H1 (cell line): ENCODE results near the gene GRAMD1B. TPM values are rescaled to one million over a fixed set of nuclear protein-coding genes. Genes with fewer than 3 reads are reported as not detected.

Experiments
- CTBP2 ChIP-seq: IDR thresholded peaks from 2 replicates; pipeline ENCODE4 v1.7.0; 2011; ENCODE audit warnings: borderline replicate concordance, mild to moderate bottlenecking, moderate library complexity, mixed read lengths, low read length; ENCODE audit not compliant: insufficient read depth, insufficient read length
- GTF2F1 ChIP-seq: IDR thresholded peaks from 2 replicates; pipeline ENCODE4 v1.6.1; 2012; ENCODE audit warnings: low read depth, low read length, improper control_type of control experiment, borderline replicate concordance
- KDM4A ChIP-seq: IDR thresholded peaks from one replicate; pipeline ENCODE4 v1.7.1; 2012; ENCODE audit warnings: low read depth, mild to moderate bottlenecking, moderate library complexity, low read length, inconsistent platforms; ENCODE audit not compliant: severe bottlenecking
- RBBP5 ChIP-seq: IDR thresholded peaks from 2 replicates; pipeline ENCODE4 v1.7.1; 2012; ENCODE audit warnings: low read depth, mild to moderate bottlenecking, inconsistent platforms, low read length, moderate library complexity, borderline replicate concordance
- SAP30 ChIP-seq: fragments of 300-600 bp; sonication (generic); IDR thresholded peaks from 2 replicates; pipeline ENCODE4 v1.7.1; 2012; ENCODE audit warnings: low read length, moderate library complexity, mild to moderate bottlenecking, inconsistent platforms; ENCODE audit not compliant: insufficient read depth, insufficient replicate concordance
- SUZ12 ChIP-seq: fragments of 200-600 bp; sonication (generic); IDR thresholded peaks from 2 replicates; pipeline ENCODE4 v1.6.1; 2012; ENCODE audit warnings: mild to moderate bottlenecking, inconsistent platforms, low read length, moderate library complexity, mixed read lengths
- TAF7 ChIP-seq: optimal IDR thresholded peaks from 2 replicates; pipeline ENCODE3; 2011; ENCODE audit warnings: low read depth, mild to moderate bottlenecking, inconsistent platforms, low read length, moderate library complexity, borderline replicate concordance
- TEAD4 ChIP-seq: IDR thresholded peaks from 2 replicates; pipeline ENCODE4 v1.6.1; 2012; ENCODE audit warnings: low read depth, low read length, inconsistent platforms, mixed read lengths
- polyA plus RNA-seq, 7 experiments: library from polyadenylated mRNA; depleted of rRNA in 3 of 7; stranded (reverse) in 5 of 7; unstranded in 2 of 7; fragments of >200 nt in 5 of 7; fragments of 200-250 nt in 2 of 7; gene quantifications; 1 replicate in 5 of 7; 2 replicates in 1 of 7; 4 replicates in 1 of 7; pipeline versions ENCODE4 v1.2.1 to v1.2.3, GENCODE V29; 2011 to 2013; ENCODE audit warnings: missing spikeins in 2 of 7, mixed read lengths in 2 of 7
- total RNA-seq: library from RNA; stranded (reverse); fragmentation: NEBNext Ultra II Directional; extraction: Animal tissue kit (Norgen Biotek cat#: 25700); gene quantifications from 2 replicates; pipeline ENCODE4 v1.2.1, GENCODE V29; 2021
- TF ChIP-seq, protein P1 (sequence below): fragments of 300-600 bp; sonication (generic); IDR thresholded peaks from 2 replicates; pipeline ENCODE4 v1.7.1; 2012; ENCODE audit warnings: low read length, moderate library complexity, mild to moderate bottlenecking, inconsistent platforms; ENCODE audit not compliant: insufficient replicate concordance
- TF ChIP-seq, protein P2 (sequence below): IDR thresholded peaks from 2 replicates; pipeline ENCODE4 v1.6.1; 2011; ENCODE audit warnings: low read length, improper control_type of control experiment

Gene GRAMD1B
- total and polyA plus RNA-seq, 2 of the 8 experiments (the other 6 are each of a cell fraction or from before 2014, with no cell fraction given): 10.1 to 21.2 TPM

DNA sequence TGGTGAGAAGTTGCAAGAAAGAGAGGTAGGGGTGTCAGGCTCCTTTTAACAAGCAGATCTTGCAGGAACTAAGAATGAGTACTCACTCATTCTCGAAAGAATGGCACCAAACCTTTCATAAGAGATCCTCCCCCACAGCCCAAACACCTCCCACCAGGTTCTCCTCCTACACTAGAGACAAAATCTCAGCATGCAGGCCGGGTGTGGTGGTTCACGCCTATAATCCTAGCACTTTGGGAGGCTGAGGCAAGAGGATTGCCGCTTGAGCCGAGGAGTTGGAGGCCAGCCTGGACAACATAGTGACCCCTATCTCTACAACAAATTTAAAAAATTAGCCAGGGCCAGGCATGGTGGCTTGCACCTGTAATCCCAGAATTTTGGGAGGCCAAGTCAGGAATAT is 11.1 kb downstream of the GRAMD1B start (continued):
- TF ChIP-seq, protein P1, sequence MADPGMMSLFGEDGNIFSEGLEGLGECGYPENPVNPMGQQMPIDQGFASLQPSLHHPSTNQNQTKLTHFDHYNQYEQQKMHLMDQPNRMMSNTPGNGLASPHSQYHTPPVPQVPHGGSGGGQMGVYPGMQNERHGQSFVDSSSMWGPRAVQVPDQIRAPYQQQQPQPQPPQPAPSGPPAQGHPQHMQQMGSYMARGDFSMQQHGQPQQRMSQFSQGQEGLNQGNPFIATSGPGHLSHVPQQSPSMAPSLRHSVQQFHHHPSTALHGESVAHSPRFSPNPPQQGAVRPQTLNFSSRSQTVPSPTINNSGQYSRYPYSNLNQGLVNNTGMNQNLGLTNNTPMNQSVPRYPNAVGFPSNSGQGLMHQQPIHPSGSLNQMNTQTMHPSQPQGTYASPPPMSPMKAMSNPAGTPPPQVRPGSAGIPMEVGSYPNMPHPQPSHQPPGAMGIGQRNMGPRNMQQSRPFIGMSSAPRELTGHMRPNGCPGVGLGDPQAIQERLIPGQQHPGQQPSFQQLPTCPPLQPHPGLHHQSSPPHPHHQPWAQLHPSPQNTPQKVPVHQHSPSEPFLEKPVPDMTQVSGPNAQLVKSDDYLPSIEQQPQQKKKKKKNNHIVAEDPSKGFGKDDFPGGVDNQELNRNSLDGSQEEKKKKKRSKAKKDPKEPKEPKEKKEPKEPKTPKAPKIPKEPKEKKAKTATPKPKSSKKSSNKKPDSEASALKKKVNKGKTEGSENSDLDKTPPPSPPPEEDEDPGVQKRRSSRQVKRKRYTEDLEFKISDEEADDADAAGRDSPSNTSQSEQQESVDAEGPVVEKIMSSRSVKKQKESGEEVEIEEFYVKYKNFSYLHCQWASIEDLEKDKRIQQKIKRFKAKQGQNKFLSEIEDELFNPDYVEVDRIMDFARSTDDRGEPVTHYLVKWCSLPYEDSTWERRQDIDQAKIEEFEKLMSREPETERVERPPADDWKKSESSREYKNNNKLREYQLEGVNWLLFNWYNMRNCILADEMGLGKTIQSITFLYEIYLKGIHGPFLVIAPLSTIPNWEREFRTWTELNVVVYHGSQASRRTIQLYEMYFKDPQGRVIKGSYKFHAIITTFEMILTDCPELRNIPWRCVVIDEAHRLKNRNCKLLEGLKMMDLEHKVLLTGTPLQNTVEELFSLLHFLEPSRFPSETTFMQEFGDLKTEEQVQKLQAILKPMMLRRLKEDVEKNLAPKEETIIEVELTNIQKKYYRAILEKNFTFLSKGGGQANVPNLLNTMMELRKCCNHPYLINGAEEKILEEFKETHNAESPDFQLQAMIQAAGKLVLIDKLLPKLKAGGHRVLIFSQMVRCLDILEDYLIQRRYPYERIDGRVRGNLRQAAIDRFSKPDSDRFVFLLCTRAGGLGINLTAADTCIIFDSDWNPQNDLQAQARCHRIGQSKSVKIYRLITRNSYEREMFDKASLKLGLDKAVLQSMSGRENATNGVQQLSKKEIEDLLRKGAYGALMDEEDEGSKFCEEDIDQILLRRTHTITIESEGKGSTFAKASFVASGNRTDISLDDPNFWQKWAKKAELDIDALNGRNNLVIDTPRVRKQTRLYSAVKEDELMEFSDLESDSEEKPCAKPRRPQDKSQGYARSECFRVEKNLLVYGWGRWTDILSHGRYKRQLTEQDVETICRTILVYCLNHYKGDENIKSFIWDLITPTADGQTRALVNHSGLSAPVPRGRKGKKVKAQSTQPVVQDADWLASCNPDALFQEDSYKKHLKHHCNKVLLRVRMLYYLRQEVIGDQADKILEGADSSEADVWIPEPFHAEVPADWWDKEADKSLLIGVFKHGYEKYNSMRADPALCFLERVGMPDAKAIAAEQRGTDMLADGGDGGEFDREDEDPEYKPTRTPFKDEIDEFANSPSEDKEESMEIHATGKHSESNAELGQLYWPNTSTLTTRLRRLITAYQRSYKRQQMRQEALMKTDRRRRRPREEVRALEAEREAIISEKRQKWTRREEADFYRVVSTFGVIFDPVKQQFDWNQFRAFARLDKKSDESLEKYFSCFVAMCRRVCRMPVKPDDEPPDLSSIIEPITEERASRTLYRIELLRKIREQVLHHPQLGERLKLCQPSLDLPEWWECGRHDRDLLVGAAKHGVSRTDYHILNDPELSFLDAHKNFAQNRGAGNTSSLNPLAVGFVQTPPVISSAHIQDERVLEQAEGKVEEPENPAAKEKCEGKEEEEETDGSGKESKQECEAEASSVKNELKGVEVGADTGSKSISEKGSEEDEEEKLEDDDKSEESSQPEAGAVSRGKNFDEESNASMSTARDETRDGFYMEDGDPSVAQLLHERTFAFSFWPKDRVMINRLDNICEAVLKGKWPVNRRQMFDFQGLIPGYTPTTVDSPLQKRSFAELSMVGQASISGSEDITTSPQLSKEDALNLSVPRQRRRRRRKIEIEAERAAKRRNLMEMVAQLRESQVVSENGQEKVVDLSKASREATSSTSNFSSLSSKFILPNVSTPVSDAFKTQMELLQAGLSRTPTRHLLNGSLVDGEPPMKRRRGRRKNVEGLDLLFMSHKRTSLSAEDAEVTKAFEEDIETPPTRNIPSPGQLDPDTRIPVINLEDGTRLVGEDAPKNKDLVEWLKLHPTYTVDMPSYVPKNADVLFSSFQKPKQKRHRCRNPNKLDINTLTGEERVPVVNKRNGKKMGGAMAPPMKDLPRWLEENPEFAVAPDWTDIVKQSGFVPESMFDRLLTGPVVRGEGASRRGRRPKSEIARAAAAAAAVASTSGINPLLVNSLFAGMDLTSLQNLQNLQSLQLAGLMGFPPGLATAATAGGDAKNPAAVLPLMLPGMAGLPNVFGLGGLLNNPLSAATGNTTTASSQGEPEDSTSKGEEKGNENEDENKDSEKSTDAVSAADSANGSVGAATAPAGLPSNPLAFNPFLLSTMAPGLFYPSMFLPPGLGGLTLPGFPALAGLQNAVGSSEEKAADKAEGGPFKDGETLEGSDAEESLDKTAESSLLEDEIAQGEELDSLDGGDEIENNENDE: no peak
- TF ChIP-seq CTBP2: no peak
- no peak for TF ChIP-seq TEAD4
- TF ChIP-seq KDM4A: no peak
- no peak for TF ChIP-seq TAF7
- TF ChIP-seq, protein P2, sequence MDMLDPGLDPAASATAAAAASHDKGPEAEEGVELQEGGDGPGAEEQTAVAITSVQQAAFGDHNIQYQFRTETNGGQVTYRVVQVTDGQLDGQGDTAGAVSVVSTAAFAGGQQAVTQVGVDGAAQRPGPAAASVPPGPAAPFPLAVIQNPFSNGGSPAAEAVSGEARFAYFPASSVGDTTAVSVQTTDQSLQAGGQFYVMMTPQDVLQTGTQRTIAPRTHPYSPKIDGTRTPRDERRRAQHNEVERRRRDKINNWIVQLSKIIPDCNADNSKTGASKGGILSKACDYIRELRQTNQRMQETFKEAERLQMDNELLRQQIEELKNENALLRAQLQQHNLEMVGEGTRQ: no peak
- no peak for TF ChIP-seq SUZ12
- TF ChIP-seq RBBP5: no peak
- no peak for TF ChIP-seq SAP30
- no peak for TF ChIP-seq GTF2F1
